Psoas muscle (tissue), 8 donors: Measurements from ENCODE around the gene ADARB1. TPM values are rescaled to one million over a fixed set of nuclear protein-coding genes. Genes with fewer than 3 reads are reported as not detected.

Experiments
- ATAC-seq, 4 donors: fragments of 200-7000 bp; cut with Tn5 transposase; one replicate each; pipeline ENCODE4 v1.9.1; 2020; ENCODE audit warnings: moderate library complexity in 3 of 4, mild to moderate bottlenecking in 2 of 4
- DNase-seq, 2 donors: peaks; one replicate each; pipeline ENCODE4 v3.0.0-alpha.2; 2020
- H3K27ac ChIP-seq: fragments of 200-600 bp; one replicate; pipeline ENCODE4 v1.8.0; 2022
- H3K27me3 ChIP-seq, 3 donors: fragments of 200-600 bp in 1 of 3; one replicate each; pipeline versions ENCODE4 v1.6.1 to v1.8.0; 2013 to 2022; ENCODE audit warnings: low read length in 2 of 3, mild to moderate bottlenecking in 2 of 3, moderate library complexity in 1 of 3; ENCODE audit not compliant: insufficient read depth in 3 of 3
- H3K36me3 ChIP-seq, 2 donors: fragments of 200-600 bp in 1 of 2; one replicate each; pipeline versions ENCODE4 v1.6.1 to v1.8.0; 2013 to 2022; ENCODE audit warnings: low read depth in 1 of 2, mild to moderate bottlenecking in 1 of 2, moderate library complexity in 1 of 2; ENCODE audit not compliant: insufficient read depth in 1 of 2
- H3K4me1 ChIP-seq: fragments of 200-600 bp; one replicate; pipeline ENCODE4 v1.8.0; 2022
- H3K4me3 ChIP-seq: fragments of 200-600 bp; one replicate; pipeline ENCODE4 v1.8.0; 2022; ENCODE audit warnings: mild to moderate bottlenecking
- H3K9me3 ChIP-seq: fragments of 200-600 bp; one replicate; pipeline ENCODE4 v1.8.0; 2022
- CTCF ChIP-seq: fragments of 200-600 bp; IDR thresholded peaks from one replicate; pipeline ENCODE4 v1.8.0; 2022; ENCODE audit warnings: antibody characterized with exemption
- WGBS, 3 donors: extraction: QIAGEN DNeasy Blood & Tissue Kit; methylation state at CpG; one replicate each; pipeline versions ENCODE4 v1.1.6 to v1.1.7; 2013; 5-methylcytosine and 5-hydroxymethylcytosine counted together
- intact Hi-C, 2 donors: fragments of 100-400 bp; cut with DNase I; formaldehyde crosslinking; loops; one replicate each; pipeline versions ENCODE4 v1.11.0 to v1.14.2; 2022
- polyA plus RNA-seq, 3 donors: library from polyadenylated mRNA; stranded (reverse); fragments of 200-250 nt; gene quantifications; one replicate each; pipeline ENCODE4 v1.2.3, GENCODE V29; 2013
- total RNA-seq, 4 donors: library from RNA; stranded (reverse); fragmentation: NEBNext Ultra II Directional in 2 of 4; extraction: Animal tissue kit (Norgen Biotek cat#: 25700) in 2 of 4; gene quantifications; one replicate each; pipeline versions ENCODE4 v1.2.1 to v1.2.4, GENCODE V29; 2021 to 2023
- donor health status: healthy with polysubstance abuse.
- donor health status: DM: no; HTN: no; CAD: no; lungs with moderate emphysema.
- donor health status: Bipolar disorder and iron deficiency.
- donor health status: healthy.
- donor health status: DM: yes; HTN: yes; CAD: no.
- donor health status: DM: no; HTN: no; CAD: no.
- donor health status: DM: no; HTN: no; CAD: no.
- donor health status: DM: yes; HTN: yes; CAD: no.

Gene ADARB1
- total and polyA plus RNA-seq, 7 donors: 3.8 to 22.7 (median 6.9) TPM

GRCh38 chr21:45250272-45250671, 175.9 kb downstream of the ADARB1 start:
- intact Hi-C loops: no loop called here
- Histone ChIP-seq H3K27me3 (peaks cover 0 to 60% (median 13%) of the 10 kb centered on the region in 3 donors), H3K4me3 (no peak overlapping the region), H3K4me1 (no peaks in the 10 kb centered on the region), H3K36me3 (no peaks in the 10 kb centered on the region), H3K9me3 (no peaks in the 10 kb centered on the region), H3K27ac (no peak overlapping the region)
- DNase-seq (no peak), ATAC-seq (no peak)
- 87 to 97% (median 94%) methylated on average over 3 of the region's 3 CpGs for WGBS, 3 donors
- TF ChIP-seq CTCF: no peak

GRCh38 chr21:45250914-45251634, 176.7 kb downstream of the ADARB1 start:
- Histone ChIP-seq H3K4me3 (no peak overlapping the region), H3K27ac (no peak overlapping the region), H3K4me1 (no peaks in the 10 kb centered on the region), H3K36me3 (no peaks in the 10 kb centered on the region), H3K27me3 (peaks cover 0 to 62% (median 14%) of the 10 kb centered on the region in 3 donors), H3K9me3 (no peaks in the 10 kb centered on the region)
- intact Hi-C loops: no loop called here
- DNase-seq: no peak
- WGBS, 3 donors: 78 to 92% (median 89%) methylated on average over 14 of the region's 14 CpGs
- TF ChIP-seq CTCF: no peak
- no peak for ATAC-seq

GRCh38 chr21:45251635-45252447, 177.5 kb downstream of the ADARB1 start:
- no peak for ATAC-seq
- Histone ChIP-seq H3K27me3 (peaks cover 0 to 61% (median 12%) of the 10 kb centered on the region in 3 donors), H3K9me3 (no peaks in the 10 kb centered on the region), H3K4me1 (no peaks in the 10 kb centered on the region), H3K27ac (no peak overlapping the region), H3K36me3 (no peaks in the 10 kb centered on the region), H3K4me3 (no peak overlapping the region)
- DNase-seq: peak in 1 of 2 donors; percentile 21
- TF ChIP-seq CTCF: no peak
- intact Hi-C loops: no loop called here
- 90 to 95% (median 93%) methylated on average over 28 of the region's 28 CpGs for WGBS, 3 donors

GRCh38 chr21:45252448-45252925, 178.1 kb downstream of the ADARB1 start:
- H3K4me1 ChIP-seq: no peaks in the 10 kb centered on the region
- no peaks in the 10 kb centered on the region for H3K36me3 ChIP-seq
- TF ChIP-seq CTCF: no peak
- peaks cover 0 to 56% (median 16%) of the 10 kb centered on the region in 3 donors for H3K27me3 ChIP-seq
- intact Hi-C loops: no loop called here
- DNase-seq (peak in 1 of 2 donors; percentile 39), ATAC-seq (no peak)
- no peak overlapping the region for H3K27ac ChIP-seq
- 89 to 98% (median 93%) methylated on average over 12 to 13 of the region's 13 CpGs for WGBS, 3 donors
- no peaks in the 10 kb centered on the region for H3K9me3 ChIP-seq
- H3K4me3 ChIP-seq: no peak overlapping the region
